ENCODE results near the gene FYCO1. TPM values are rescaled to one million over a fixed set of nuclear protein-coding genes. Genes with fewer than 3 reads are reported as not detected.

FYCO1 gene
- total and polyA plus RNA-seq, 2 of the 13 experiments (the other 11 are each of a cell fraction or from before 2014, with no cell fraction given) = 2.7 to 4.2 TPM

DNA sequence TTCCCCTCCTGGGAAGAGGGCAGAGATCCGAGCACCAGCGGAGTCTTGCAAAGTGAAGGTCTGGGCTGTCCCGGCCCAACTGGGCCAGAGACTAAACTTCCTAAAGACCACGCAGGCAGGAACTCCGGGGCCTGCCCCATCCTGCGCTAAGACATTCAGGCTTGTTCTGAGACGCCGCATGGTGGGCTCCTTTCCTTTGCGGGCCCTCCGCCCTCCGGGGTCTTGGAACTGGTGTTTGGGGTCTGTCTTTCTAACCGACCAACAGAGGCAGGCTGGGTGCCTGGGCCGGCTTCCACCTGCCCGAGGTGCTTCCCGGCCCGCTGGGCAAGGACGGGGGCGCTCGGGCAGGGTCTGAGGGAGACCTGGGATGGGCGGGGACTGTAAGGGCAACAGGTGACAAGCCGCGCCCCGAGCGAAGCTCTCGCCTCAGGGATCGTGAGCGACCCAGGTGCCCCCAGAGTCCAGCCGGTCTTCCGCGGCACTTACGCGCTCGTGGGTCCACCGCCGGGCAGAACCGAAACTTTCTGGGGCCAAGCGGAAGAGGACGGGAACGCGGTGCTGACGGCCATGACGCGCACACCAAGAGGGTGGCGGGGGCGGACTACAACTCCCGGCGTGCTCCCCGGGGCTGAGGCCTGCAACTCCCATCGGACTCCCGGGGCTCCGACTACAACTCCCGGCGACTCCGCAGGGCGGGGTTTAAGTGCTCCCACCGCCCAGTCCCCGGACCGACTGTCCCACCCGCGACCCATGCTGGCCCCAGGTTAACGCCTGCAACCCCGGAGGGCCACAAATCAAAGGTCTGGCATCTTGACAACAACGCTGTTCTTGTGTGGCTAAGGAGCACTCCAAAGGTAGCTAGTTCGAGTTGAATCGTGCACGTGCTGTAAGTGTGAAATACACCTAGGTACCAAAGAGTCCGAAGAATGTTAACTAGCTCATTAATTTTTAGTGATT lies at the start of gene FYCO1 (continued):
- TF ChIP-seq, protein P1, sequence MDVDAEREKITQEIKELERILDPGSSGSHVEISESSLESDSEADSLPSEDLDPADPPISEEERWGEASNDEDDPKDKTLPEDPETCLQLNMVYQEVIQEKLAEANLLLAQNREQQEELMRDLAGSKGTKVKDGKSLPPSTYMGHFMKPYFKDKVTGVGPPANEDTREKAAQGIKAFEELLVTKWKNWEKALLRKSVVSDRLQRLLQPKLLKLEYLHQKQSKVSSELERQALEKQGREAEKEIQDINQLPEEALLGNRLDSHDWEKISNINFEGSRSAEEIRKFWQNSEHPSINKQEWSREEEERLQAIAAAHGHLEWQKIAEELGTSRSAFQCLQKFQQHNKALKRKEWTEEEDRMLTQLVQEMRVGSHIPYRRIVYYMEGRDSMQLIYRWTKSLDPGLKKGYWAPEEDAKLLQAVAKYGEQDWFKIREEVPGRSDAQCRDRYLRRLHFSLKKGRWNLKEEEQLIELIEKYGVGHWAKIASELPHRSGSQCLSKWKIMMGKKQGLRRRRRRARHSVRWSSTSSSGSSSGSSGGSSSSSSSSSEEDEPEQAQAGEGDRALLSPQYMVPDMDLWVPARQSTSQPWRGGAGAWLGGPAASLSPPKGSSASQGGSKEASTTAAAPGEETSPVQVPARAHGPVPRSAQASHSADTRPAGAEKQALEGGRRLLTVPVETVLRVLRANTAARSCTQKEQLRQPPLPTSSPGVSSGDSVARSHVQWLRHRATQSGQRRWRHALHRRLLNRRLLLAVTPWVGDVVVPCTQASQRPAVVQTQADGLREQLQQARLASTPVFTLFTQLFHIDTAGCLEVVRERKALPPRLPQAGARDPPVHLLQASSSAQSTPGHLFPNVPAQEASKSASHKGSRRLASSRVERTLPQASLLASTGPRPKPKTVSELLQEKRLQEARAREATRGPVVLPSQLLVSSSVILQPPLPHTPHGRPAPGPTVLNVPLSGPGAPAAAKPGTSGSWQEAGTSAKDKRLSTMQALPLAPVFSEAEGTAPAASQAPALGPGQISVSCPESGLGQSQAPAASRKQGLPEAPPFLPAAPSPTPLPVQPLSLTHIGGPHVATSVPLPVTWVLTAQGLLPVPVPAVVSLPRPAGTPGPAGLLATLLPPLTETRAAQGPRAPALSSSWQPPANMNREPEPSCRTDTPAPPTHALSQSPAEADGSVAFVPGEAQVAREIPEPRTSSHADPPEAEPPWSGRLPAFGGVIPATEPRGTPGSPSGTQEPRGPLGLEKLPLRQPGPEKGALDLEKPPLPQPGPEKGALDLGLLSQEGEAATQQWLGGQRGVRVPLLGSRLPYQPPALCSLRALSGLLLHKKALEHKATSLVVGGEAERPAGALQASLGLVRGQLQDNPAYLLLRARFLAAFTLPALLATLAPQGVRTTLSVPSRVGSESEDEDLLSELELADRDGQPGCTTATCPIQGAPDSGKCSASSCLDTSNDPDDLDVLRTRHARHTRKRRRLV (CRISPR knock-in tag; IDR thresholded peaks at IDR 0.05) = no peak; the same call in 1 of the 2 replicates
- TF ChIP-seq SP5 (CRISPR knock-in tag; IDR thresholded peaks at IDR 0.05; ENCODE audit: borderline replicate concordance, low read depth) (no peak; the same call in 1 of the 2 replicates), MIXL1 (CRISPR knock-in tag; IDR thresholded peaks at IDR 0.05) (no peak), PHF21A (CRISPR knock-in tag; IDR thresholded peaks at IDR 0.05) (peak; percentile 58; the same call in 1 of the 2 replicates), PHF20 (CRISPR knock-in tag; IDR thresholded peaks at IDR 0.05) (peak; percentile 78; the same call in 1 of the 2 replicates), ZFP37 (CRISPR knock-in tag; IDR thresholded peaks at IDR 0.05; ENCODE audit: borderline replicate concordance) (no peak; the same call in 1 of the 2 replicates), ZNF781 (CRISPR knock-in tag; IDR thresholded peaks at IDR 0.05; ENCODE audit: borderline replicate concordance, not compliant biosample characterization) (no peak), FOSL2 (CRISPR knock-in tag; IDR thresholded peaks at IDR 0.05) (peak; percentile 43; the same call in 1 of the 2 replicates), ZBTB42 (CRISPR knock-in tag; IDR thresholded peaks at IDR 0.05) (no peak), ZNF564 (CRISPR knock-in tag; IDR thresholded peaks at IDR 0.05) (peak; percentile 96)
- TF ChIP-seq, protein P2, sequence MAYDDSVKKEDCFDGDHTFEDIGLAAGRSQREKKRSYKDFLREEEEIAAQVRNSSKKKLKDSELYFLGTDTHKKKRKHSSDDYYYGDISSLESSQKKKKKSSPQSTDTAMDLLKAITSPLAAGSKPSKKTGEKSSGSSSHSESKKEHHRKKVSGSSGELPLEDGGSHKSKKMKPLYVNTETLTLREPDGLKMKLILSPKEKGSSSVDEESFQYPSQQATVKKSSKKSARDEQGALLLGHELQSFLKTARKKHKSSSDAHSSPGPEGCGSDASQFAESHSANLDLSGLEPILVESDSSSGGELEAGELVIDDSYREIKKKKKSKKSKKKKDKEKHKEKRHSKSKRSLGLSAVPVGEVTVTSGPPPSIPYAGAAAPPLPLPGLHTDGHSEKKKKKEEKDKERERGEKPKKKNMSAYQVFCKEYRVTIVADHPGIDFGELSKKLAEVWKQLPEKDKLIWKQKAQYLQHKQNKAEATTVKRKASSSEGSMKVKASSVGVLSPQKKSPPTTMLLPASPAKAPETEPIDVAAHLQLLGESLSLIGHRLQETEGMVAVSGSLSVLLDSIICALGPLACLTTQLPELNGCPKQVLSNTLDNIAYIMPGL (CRISPR knock-in tag; IDR thresholded peaks at IDR 0.05; ENCODE audit: borderline replicate concordance in 1 of 2, low read depth in 1 of 2) = peak; percentile 55 to 83; a peak in 3 of 4 replicates
- TF ChIP-seq, protein P3, sequence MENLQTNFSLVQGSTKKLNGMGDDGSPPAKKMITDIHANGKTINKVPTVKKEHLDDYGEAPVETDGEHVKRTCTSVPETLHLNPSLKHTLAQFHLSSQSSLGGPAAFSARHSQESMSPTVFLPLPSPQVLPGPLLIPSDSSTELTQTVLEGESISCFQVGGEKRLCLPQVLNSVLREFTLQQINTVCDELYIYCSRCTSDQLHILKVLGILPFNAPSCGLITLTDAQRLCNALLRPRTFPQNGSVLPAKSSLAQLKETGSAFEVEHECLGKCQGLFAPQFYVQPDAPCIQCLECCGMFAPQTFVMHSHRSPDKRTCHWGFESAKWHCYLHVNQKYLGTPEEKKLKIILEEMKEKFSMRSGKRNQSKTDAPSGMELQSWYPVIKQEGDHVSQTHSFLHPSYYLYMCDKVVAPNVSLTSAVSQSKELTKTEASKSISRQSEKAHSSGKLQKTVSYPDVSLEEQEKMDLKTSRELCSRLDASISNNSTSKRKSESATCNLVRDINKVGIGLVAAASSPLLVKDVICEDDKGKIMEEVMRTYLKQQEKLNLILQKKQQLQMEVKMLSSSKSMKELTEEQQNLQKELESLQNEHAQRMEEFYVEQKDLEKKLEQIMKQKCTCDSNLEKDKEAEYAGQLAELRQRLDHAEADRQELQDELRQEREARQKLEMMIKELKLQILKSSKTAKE (CRISPR knock-in tag; IDR thresholded peaks at IDR 0.05; ENCODE audit: borderline replicate concordance) = no peak
- TF ChIP-seq, protein P4, sequence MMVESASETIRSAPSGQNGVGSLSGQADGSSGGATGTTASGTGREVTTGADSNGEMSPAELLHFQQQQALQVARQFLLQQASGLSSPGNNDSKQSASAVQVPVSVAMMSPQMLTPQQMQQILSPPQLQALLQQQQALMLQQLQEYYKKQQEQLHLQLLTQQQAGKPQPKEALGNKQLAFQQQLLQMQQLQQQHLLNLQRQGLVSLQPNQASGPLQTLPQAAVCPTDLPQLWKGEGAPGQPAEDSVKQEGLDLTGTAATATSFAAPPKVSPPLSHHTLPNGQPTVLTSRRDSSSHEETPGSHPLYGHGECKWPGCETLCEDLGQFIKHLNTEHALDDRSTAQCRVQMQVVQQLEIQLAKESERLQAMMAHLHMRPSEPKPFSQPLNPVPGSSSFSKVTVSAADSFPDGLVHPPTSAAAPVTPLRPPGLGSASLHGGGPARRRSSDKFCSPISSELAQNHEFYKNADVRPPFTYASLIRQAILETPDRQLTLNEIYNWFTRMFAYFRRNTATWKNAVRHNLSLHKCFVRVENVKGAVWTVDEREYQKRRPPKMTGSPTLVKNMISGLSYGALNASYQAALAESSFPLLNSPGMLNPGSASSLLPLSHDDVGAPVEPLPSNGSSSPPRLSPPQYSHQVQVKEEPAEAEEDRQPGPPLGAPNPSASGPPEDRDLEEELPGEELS (CRISPR knock-in tag; IDR thresholded peaks at IDR 0.05) = no peak
- TF ChIP-seq, protein P5, sequence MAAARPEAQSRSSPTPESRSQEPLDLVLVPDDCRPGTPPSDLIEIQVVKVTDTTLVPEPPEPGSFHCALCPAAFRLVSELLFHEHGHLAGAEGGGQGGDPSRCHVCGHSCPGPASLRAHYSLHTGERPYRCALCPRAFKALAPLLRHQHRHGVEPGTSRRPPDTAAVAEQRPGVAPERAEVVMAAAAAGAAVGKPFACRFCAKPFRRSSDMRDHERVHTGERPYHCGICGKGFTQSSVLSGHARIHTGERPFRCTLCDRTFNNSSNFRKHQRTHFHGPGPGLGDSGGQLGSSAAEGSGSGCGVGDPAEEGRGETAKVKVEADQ (CRISPR knock-in tag; IDR thresholded peaks at IDR 0.05; ENCODE audit: borderline replicate concordance) = no peak

Data from HepG2 (cell line).